GM19452 (cell line): Measurements from ENCODE around the gene CLEC18C.
"Not testable (repeated sequence)": the region's sequence is repeated elsewhere in the genome, so short reads cannot be mapped to it uniquely, and the experiment has no call there.

Experiments
- ATAC-seq: cut with Tn5 transposase; IDR thresholded peaks from one replicate; pipeline ENCODE4 v1.9.1; 2021; ENCODE audit not compliant: unreplicated experiment

CLEC18C gene

GRCh38 chr16:70173212-70173837, at the start of gene CLEC18C:
CLEC18C (plus strand) TSS chr16:70173787; CDS start chr16:70174279, 492 bp downstream.
- not testable (repeated sequence) for ATAC-seq

- ATAC-seq, result not testable (repeated sequence)
Measured at GRCh38 chr16:70123822-70124221, 49.8 kb upstream of the CLEC18C start.

GRCh38 chr16:70126226-70126625, 47.4 kb upstream of the CLEC18C start:
- not testable (repeated sequence) for ATAC-seq

GRCh38 chr16:70127706-70128105, 45.9 kb upstream of the CLEC18C start:
- ATAC-seq, result not testable (repeated sequence)

GRCh38 chr16:70128844-70129243, 44.7 kb upstream of the CLEC18C start:
- ATAC-seq, result not testable (repeated sequence)

GRCh38 chr16:70135796-70136195, 37.8 kb upstream of the CLEC18C start:
- not testable (repeated sequence) for ATAC-seq

- not testable (repeated sequence) for ATAC-seq
Measured at GRCh38 chr16:70136595-70136994, 37.0 kb upstream of the CLEC18C start.

- not testable (repeated sequence) for ATAC-seq
Measured at GRCh38 chr16:70142739-70143138, 30.8 kb upstream of the CLEC18C start.

GRCh38 chr16:70143231-70143895, 30.2 kb upstream of the CLEC18C start:
- ATAC-seq, result not testable (repeated sequence)

- not testable (repeated sequence) for ATAC-seq
Measured at GRCh38 chr16:70147853-70148252, 25.7 kb upstream of the CLEC18C start.

- not testable (repeated sequence) for ATAC-seq
Measured at GRCh38 chr16:70148453-70148852, 25.1 kb upstream of the CLEC18C start.

GRCh38 chr16:70149296-70149695, 24.3 kb upstream of the CLEC18C start:
- not testable (repeated sequence) for ATAC-seq

GRCh38 chr16:70151391-70151790, 22.2 kb upstream of the CLEC18C start:
- no peak for ATAC-seq

- ATAC-seq, result no peak
Measured at GRCh38 chr16:70151941-70152509, 21.6 kb upstream of the CLEC18C start.

GRCh38 chr16:70152578-70153302, 20.8 kb upstream of the CLEC18C start:
- ATAC-seq, result no peak

- not testable (repeated sequence) for ATAC-seq
Measured at GRCh38 chr16:70154736-70155135, 18.9 kb upstream of the CLEC18C start.

GRCh38 chr16:70156207-70156978, 17.2 kb upstream of the CLEC18C start:
- no peak for ATAC-seq

GRCh38 chr16:70157105-70157476, 16.5 kb upstream of the CLEC18C start:
- no peak for ATAC-seq

GRCh38 chr16:70157477-70158260, 15.9 kb upstream of the CLEC18C start:
- ATAC-seq, result no peak
